ENCODE results near the gene CAPZA1. TPM values are rescaled to one million over a fixed set of nuclear protein-coding genes. Genes with fewer than 3 reads are reported as not detected.

The CAPZA1 gene
- total and polyA plus RNA-seq, 2 experiments from 2014 or later, result 109 to 177 TPM

DNA sequence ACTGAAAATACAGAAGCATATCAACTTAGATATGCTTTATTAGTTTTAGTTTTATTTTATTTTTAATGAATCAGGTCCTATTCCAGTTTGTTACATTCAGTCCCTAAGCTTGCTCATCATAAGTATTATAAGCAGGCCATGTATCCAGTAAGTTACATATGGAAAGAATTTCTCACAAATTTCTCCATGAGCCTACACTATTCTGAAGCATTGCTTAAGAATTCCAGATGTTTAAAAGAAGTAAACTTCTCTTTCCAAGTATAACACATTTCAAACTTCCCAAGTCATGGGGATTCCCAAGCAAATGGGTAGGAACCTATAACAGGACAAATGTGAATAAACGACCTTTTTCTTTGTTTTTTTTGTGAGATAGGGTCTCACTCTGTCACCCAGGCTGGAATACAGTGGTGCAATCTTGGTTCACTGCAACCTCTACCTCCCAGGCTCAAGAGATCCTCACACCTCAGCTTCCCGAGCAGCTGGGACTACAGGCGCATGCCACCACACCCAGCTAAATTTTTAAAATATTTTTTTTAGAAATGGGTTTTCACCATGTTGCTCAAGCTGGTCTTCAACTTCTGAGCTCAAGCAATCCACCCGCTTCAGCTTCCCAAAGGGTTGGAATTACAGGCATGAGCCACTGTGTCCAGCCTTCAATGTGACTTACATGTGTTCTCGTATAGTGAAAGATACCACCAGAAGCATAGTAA, 39.7 kb upstream of the CAPZA1 start:
- H2AFZ ChIP-seq, result no peak overlapping the region
- TF ChIP-seq EZH2phosphoT487 (IDR thresholded peaks at IDR 0.05; ENCODE audit: low read depth, severe bottlenecking, unreplicated experiment) (no peak), EZH2 (IDR thresholded peaks at IDR 0.05; ENCODE audit: borderline replicate concordance) (no peak)
- TF ChIP-seq, protein P1, sequence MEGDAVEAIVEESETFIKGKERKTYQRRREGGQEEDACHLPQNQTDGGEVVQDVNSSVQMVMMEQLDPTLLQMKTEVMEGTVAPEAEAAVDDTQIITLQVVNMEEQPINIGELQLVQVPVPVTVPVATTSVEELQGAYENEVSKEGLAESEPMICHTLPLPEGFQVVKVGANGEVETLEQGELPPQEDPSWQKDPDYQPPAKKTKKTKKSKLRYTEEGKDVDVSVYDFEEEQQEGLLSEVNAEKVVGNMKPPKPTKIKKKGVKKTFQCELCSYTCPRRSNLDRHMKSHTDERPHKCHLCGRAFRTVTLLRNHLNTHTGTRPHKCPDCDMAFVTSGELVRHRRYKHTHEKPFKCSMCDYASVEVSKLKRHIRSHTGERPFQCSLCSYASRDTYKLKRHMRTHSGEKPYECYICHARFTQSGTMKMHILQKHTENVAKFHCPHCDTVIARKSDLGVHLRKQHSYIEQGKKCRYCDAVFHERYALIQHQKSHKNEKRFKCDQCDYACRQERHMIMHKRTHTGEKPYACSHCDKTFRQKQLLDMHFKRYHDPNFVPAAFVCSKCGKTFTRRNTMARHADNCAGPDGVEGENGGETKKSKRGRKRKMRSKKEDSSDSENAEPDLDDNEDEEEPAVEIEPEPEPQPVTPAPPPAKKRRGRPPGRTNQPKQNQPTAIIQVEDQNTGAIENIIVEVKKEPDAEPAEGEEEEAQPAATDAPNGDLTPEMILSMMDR (IDR thresholded peaks at IDR 0.05; ENCODE audit: poor library complexity), result no peak
- H3K9me3 ChIP-seq (ENCODE audit: low read depth), result no peaks in the 10 kb centered on the region
- no peak overlapping the region for H3K4me2 ChIP-seq
- no peak overlapping the region for H3K27ac ChIP-seq
- 95% methylated on average over 5 of the region's 5 CpGs for WGBS (ENCODE audit: low lambda C conversion rate, missing lambda C conversion rate)
- no peaks in the 10 kb centered on the region for H3K4me1 ChIP-seq (ENCODE audit: insufficient read depth)
- H3K9me2 ChIP-seq (replicated peaks; ENCODE audit: insufficient read depth), result no peaks in the 10 kb centered on the region
- no peak overlapping the region for H3K4me3 ChIP-seq
- no peaks in the 10 kb centered on the region for H3K27me3 ChIP-seq
- H3K36me3 ChIP-seq (replicated peaks; ENCODE audit: insufficient read depth, low read depth), result no peaks in the 10 kb centered on the region
- no peak for DNase-seq (ENCODE audit: low spot score)
- H4K20me1 ChIP-seq (ENCODE audit: insufficient read depth, poor library complexity, severe bottlenecking), result no peaks in the 10 kb centered on the region
- no peaks in the 10 kb centered on the region for H3K79me2 ChIP-seq

DNA sequence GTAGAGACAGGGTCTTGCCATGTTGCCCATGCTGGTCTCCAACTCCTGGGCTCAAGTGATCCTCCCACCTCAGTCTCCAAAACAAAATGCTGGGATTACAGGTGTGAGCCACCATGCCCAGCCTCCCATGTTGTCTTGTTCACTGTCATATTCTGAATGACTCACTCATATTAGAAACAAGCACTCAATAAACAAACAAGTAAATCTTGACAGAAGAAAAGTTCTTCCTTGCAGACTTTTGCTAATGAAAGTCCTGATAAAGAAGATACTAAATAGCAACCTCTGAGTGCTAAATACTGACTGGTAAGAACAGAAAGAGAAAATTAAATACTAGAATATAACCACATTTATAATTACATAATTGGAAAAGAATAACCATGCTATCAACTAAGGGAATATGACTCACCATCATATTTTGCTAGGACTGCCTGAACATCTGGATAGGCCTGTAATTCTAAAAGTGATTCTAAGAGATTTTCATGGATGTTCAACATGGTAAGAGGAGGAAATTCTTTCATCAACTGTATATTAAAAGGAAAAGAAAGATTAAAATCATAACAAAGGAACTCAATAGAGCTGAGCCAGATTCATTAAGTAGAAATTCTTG, 37.9 kb upstream of the CAPZA1 start:
- H3K79me2 ChIP-seq, result no peaks in the 10 kb centered on the region
- no peak overlapping the region for H2AFZ ChIP-seq
- DNase-seq (ENCODE audit: low spot score), result no peak
- no peaks in the 10 kb centered on the region for H3K27me3 ChIP-seq
- no peaks in the 10 kb centered on the region for H3K4me1 ChIP-seq (ENCODE audit: insufficient read depth)
- no peaks in the 10 kb centered on the region for H3K9me2 ChIP-seq (replicated peaks; ENCODE audit: insufficient read depth)
- H3K4me3 ChIP-seq, result no peak overlapping the region
- H3K36me3 ChIP-seq (replicated peaks; ENCODE audit: insufficient read depth, low read depth), result no peaks in the 10 kb centered on the region
- no peak for TF ChIP-seq EZH2phosphoT487 (IDR thresholded peaks at IDR 0.05; ENCODE audit: low read depth, severe bottlenecking, unreplicated experiment)
- TF ChIP-seq, protein P1 (IDR thresholded peaks at IDR 0.05; ENCODE audit: poor library complexity), result no peak
- TF ChIP-seq EZH2 (IDR thresholded peaks at IDR 0.05; ENCODE audit: borderline replicate concordance), result no peak
- H4K20me1 ChIP-seq (ENCODE audit: insufficient read depth, poor library complexity, severe bottlenecking), result no peaks in the 10 kb centered on the region
- H3K27ac ChIP-seq, result no peak overlapping the region
- no peak overlapping the region for H3K4me2 ChIP-seq
- H3K9me3 ChIP-seq (ENCODE audit: low read depth), result no peaks in the 10 kb centered on the region

DNA sequence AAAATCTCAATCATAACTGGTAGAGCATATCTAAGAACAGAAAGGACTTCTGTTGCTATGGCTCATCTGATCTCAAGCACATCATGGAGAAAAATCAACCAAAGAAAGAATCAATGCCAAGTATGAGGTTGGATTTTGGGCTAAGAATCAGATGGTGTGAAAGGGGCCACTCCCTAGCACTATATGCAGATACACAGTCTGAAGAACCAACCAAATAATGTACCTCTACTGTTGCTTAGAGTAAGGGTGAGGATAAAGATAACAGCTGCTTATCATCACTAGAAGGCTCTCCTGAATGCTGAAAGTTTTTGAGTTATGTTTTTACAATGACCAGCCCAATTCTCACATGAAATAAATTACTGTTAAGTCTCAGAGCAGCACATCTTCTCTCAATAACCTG, 36.3 kb upstream of the CAPZA1 start:
- Histone ChIP-seq H3K27ac (no peak overlapping the region), H3K9me2 (replicated peaks; ENCODE audit: insufficient read depth) (no peaks in the 10 kb centered on the region), H3K27me3 (no peaks in the 10 kb centered on the region), H4K20me1 (ENCODE audit: insufficient read depth, poor library complexity, severe bottlenecking) (no peaks in the 10 kb centered on the region), H3K36me3 (replicated peaks; ENCODE audit: insufficient read depth, low read depth) (no peaks in the 10 kb centered on the region), H3K4me2 (no peak overlapping the region), H3K79me2 (no peaks in the 10 kb centered on the region), H3K4me1 (ENCODE audit: insufficient read depth) (no peaks in the 10 kb centered on the region), H3K9me3 (ENCODE audit: low read depth) (no peaks in the 10 kb centered on the region), H3K4me3 (no peak overlapping the region), H2AFZ (no peak overlapping the region)
- DNase-seq (ENCODE audit: low spot score), result no peak
- TF ChIP-seq EZH2phosphoT487 (IDR thresholded peaks at IDR 0.05; ENCODE audit: low read depth, severe bottlenecking, unreplicated experiment) (no peak), EZH2 (IDR thresholded peaks at IDR 0.05; ENCODE audit: borderline replicate concordance) (no peak)
- TF ChIP-seq, protein P1 (IDR thresholded peaks at IDR 0.05; ENCODE audit: poor library complexity), result no peak

Data from hepatocyte (in vitro differentiated cells).